Spleen (tissue), 11 donors: ENCODE results near the gene AP5Z1. TPM values are rescaled to one million over a fixed set of nuclear protein-coding genes. Genes with fewer than 3 reads are reported as not detected.

Experiments
- DNase-seq: peaks from one replicate; pipeline ENCODE4 v3.0.0-alpha.2; 2020
- H3K27ac ChIP-seq, 8 donors: fragments of 200-600 bp; sonication (generic) in 7 of 8; 1 replicate in 4 of 8; 2 replicates in 4 of 8; pipeline versions ENCODE4 v1.5.0 to v1.8.0; 2016 to 2021; ENCODE audit warnings: inconsistent platforms in 4 of 8, mild to moderate bottlenecking in 4 of 8, moderate library complexity in 1 of 8
- H3K27me3 ChIP-seq, 7 donors: fragments of 200-600 bp; sonication (generic) in 6 of 7; replicated peaks in 1 of 7; 1 replicate in 4 of 7; 2 replicates in 3 of 7; pipeline versions ENCODE4 v1.5.0 to v1.8.0; 2016 to 2021; ENCODE audit warnings: inconsistent platforms in 3 of 7, mild to moderate bottlenecking in 1 of 7
- H3K36me3 ChIP-seq, 6 donors: fragments of 200-600 bp; sonication (generic) in 5 of 6; 1 replicate in 4 of 6; 2 replicates in 2 of 6; pipeline versions ENCODE4 v1.5.0 to v1.8.0; 2016 to 2021; ENCODE audit warnings: inconsistent platforms in 2 of 6
- H3K4me1 ChIP-seq, 6 donors: fragments of 200-600 bp; sonication (generic) in 5 of 6; 1 replicate in 3 of 6; 2 replicates in 3 of 6; pipeline versions ENCODE4 v1.5.0 to v1.8.0; 2016 to 2021; ENCODE audit warnings: inconsistent platforms in 3 of 6
- H3K4me3 ChIP-seq, 8 donors: fragments of 200-600 bp; sonication (generic) in 7 of 8; 1 replicate in 4 of 8; 2 replicates in 4 of 8; pipeline versions ENCODE4 v1.5.0 to v1.8.0; 2016 to 2021; ENCODE audit warnings: inconsistent platforms in 4 of 8, mild to moderate bottlenecking in 4 of 8, moderate library complexity in 2 of 8
- H3K9me3 ChIP-seq, 8 donors: fragments of 200-600 bp; sonication (generic) in 7 of 8; 1 replicate in 4 of 8; 2 replicates in 4 of 8; pipeline versions ENCODE4 v1.5.0 to v1.8.0; 2016 to 2021; ENCODE audit warnings: inconsistent platforms in 4 of 8
- POLR2A ChIP-seq, 3 donors: fragments of 450-650 bp; IDR thresholded peaks; one replicate each; pipeline ENCODE4 v1.5.1; 2017; ENCODE audit warnings: antibody characterized with exemption in 3 of 3, mild to moderate bottlenecking in 1 of 3
- POLR2AphosphoS5 ChIP-seq, 3 donors: sonication (generic); formaldehyde crosslinking; IDR thresholded peaks; one replicate each; pipeline ENCODE4 v1.5.1; 2017; ENCODE audit warnings: antibody characterized with exemption in 3 of 3
- WGBS, 5 donors: extraction: QIAGEN DNeasy Blood & Tissue Kit in 3 of 5; methylation state at CpG; one replicate each; pipeline versions ENCODE4 v1.1.5 to v1.1.7; 2013 to 2018; 5-methylcytosine and 5-hydroxymethylcytosine counted together
- intact Hi-C: fragments of 100-400 bp; cut with DNase I; formaldehyde crosslinking; loops from one replicate; pipeline ENCODE4 v1.15.0; 2023; ENCODE audit warnings: low total_unique reads
- polyA plus RNA-seq, 3 donors: library from polyadenylated mRNA; stranded (reverse); fragments of 200-250 nt; gene quantifications; one replicate each; pipeline ENCODE4 v1.2.1, GENCODE V29; 2013
- total RNA-seq, 7 donors: library from RNA; depleted of rRNA in 3 of 7; stranded (reverse); fragments of >200 nt in 3 of 7; fragmentation: NEBNext Ultra II Directional in 4 of 7; extraction: Animal tissue kit (Norgen Biotek cat#: 25700) in 4 of 7; gene quantifications; one replicate each; pipeline versions ENCODE4 v1.1.0 to v1.2.1, GENCODE V29; 2016 to 2021
- TF ChIP-seq, protein P1 (sequence below), 11 experiments: fragments of 200-600 bp in 7 of 11; fragments of 450-650 bp in 4 of 11; sonication (generic) in 4 of 11; IDR thresholded peaks in 8 of 11; conservative IDR thresholded peaks in 3 of 11; 1 replicate in 7 of 11; 2 replicates in 4 of 11; pipeline versions ENCODE4 v1.4.0 to v1.8.0; 2016 to 2021; ENCODE audit warnings: antibody characterized with exemption in 11 of 11, inconsistent platforms in 4 of 11, mild to moderate bottlenecking in 1 of 11
- donor health status: healthy with polysubstance abuse.
- donor health status: DM: no; HTN: no; CAD: no; lungs with moderate emphysema.
- donor health status: DM: no; HTN: no; CAD: no.
- donor health status: Bipolar disorder and iron deficiency.
- donor health status: healthy.
- donor health status: DM: no; HTN: no; CAD: no.
- donor health status: DM: yes; HTN: yes; CAD: no.

The AP5Z1 gene
- total and polyA plus RNA-seq, 10 donors = 39.3 to 156 (median 64.7) TPM

DNA sequence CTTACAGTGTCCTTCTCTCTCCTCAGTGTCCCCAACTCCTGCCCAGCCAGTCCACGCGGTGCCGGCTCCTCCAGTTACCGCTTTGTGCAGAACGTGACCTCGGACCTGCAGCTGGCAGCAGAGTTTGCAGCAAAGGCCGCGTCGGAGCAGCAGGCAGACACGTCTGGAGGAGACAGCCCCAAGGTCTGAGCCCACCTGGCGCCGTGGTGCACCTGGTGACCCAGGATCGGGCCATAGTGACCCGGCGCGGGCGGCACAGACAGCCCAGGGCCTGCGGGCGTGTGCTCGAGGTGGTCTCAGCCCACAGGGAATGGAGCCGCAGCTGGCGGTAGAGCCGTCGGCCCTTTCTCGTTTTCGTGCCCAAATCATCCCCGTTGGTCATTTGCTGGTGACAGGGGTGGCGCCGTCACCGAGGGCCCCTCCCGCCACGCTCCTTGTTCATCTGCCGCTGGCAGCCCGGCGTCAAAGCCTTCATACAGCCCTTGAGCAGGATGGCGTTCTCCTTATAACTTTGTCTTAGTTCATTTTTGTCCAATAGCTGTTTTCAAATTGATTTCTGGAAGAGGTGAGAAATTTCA, 20.9 kb upstream of the AP5Z1 start:
- Histone ChIP-seq H3K9me3 (no peaks in the 10 kb centered on the region), H3K36me3 (peaks cover 10 to 88% (median 59%) of the 10 kb centered on the region in 6 donors), H3K4me1 (peaks cover 0 to 30% (median 12%) of the 10 kb centered on the region in 6 donors), H3K27ac (no peak overlapping the region), H3K4me3 (no peak overlapping the region), H3K27me3 (no peaks in the 10 kb centered on the region)
- peak; percentile 81 for DNase-seq
- TF ChIP-seq, protein P1, sequence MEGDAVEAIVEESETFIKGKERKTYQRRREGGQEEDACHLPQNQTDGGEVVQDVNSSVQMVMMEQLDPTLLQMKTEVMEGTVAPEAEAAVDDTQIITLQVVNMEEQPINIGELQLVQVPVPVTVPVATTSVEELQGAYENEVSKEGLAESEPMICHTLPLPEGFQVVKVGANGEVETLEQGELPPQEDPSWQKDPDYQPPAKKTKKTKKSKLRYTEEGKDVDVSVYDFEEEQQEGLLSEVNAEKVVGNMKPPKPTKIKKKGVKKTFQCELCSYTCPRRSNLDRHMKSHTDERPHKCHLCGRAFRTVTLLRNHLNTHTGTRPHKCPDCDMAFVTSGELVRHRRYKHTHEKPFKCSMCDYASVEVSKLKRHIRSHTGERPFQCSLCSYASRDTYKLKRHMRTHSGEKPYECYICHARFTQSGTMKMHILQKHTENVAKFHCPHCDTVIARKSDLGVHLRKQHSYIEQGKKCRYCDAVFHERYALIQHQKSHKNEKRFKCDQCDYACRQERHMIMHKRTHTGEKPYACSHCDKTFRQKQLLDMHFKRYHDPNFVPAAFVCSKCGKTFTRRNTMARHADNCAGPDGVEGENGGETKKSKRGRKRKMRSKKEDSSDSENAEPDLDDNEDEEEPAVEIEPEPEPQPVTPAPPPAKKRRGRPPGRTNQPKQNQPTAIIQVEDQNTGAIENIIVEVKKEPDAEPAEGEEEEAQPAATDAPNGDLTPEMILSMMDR (IDR thresholded peaks at IDR 0.05 in 8 of 11, conservative IDR thresholded peaks at IDR 0.05 in 3 of 11) = no peak
- no peak for TF ChIP-seq POLR2A (IDR thresholded peaks at IDR 0.05)
- WGBS, 5 donors = 94 to 97% (median 94%) methylated on average over 30 to 36 of the region's 36 CpGs
- intact Hi-C loops = loop anchor here (10.0 kb wide), 1 partner anchor 140 kb away; no protein-coding TSS in a partner anchor

GRCh38 chr7:4755045-4755444, 20.4 kb upstream of the AP5Z1 start:
- Histone ChIP-seq H3K27ac (no peak overlapping the region), H3K4me1 (peaks cover 0 to 27% (median 10%) of the 10 kb centered on the region in 6 donors), H3K9me3 (no peaks in the 10 kb centered on the region), H3K4me3 (no peak overlapping the region), H3K36me3 (peaks cover 10 to 88% (median 64%) of the 10 kb centered on the region in 6 donors), H3K27me3 (no peaks in the 10 kb centered on the region)
- TF ChIP-seq, protein P1 (IDR thresholded peaks at IDR 0.05 in 8 of 11, conservative IDR thresholded peaks at IDR 0.05 in 3 of 11) = no peak
- no peak for TF ChIP-seq POLR2A (IDR thresholded peaks at IDR 0.05)
- peak in 1 of 3 donors; percentile 25 for TF ChIP-seq POLR2AphosphoS5 (IDR thresholded peaks at IDR 0.05)
- DNase-seq = no peak
- WGBS, 5 donors = 93 to 98% (median 96%) methylated on average over 16 to 24 of the region's 24 CpGs
- intact Hi-C loops = loop anchor here (10.0 kb wide), 1 partner anchor 140 kb away; no protein-coding TSS in a partner anchor

DNA sequence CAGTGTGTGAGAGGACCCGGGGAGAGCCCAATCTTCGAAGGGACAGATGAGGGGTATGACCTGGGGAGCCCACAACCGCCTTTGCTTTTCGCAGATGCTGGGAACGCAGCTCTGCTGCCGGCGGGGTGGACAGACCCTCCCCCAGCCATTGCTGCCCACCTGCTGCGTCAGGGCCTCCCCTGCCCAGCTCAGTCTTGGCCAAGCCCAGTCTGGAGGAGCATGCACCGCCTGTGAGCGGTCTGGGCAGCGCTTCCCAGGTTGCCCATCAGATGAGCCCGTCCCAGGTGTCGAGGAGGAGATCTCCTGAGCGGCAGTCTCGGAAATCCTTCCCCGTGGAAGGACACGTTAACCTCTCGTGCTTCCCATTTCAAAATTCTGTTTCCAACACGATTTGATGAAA, 17.3 kb upstream of the AP5Z1 start:
- TF ChIP-seq, protein P1 (IDR thresholded peaks at IDR 0.05 in 8 of 11, conservative IDR thresholded peaks at IDR 0.05 in 3 of 11) = no peak
- no peak for TF ChIP-seq POLR2A (IDR thresholded peaks at IDR 0.05)
- peak in 1 of 3 donors; percentile 44 for TF ChIP-seq POLR2AphosphoS5 (IDR thresholded peaks at IDR 0.05)
- Histone ChIP-seq H3K4me1 (peaks cover 0 to 17% (median 10%) of the 10 kb centered on the region in 6 donors), H3K27me3 (no peaks in the 10 kb centered on the region), H3K36me3 (peaks cover 19 to 92% (median 89%) of the 10 kb centered on the region in 6 donors), H3K27ac (no peak overlapping the region), H3K9me3 (no peaks in the 10 kb centered on the region), H3K4me3 (no peak overlapping the region)
- no peak for DNase-seq
- WGBS, 5 donors = 96 to 99% (median 97%) methylated on average over 19 of the region's 19 CpGs
- intact Hi-C loops = loop anchor here (10.0 kb wide), 1 partner anchor 143 kb away; no protein-coding TSS in a partner anchor

DNA sequence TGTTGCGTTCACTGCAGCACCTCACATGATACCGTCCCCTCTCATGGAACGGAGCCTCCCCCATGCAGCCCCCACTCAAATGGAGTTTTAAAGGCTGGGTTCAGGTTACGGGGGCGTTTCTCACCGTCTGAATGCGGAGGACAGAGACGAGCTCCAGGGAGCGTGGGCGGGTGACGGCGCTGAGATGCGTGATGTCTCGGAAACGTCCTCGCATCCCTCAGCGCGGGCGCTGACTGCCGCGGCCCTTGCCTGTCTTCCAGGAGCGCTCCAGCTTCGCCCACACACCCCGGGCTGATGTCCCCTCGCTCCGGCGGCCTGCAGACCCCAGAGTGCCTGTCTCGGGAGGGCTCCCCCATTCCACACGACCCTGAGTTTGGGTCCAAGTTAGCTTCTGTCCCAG, 16.6 kb upstream of the AP5Z1 start:
- DNase-seq = no peak
- no peak for TF ChIP-seq POLR2A (IDR thresholded peaks at IDR 0.05)
- peaks cover 0 to 10% (median 6%) of the 10 kb centered on the region in 6 donors for H3K4me1 ChIP-seq
- WGBS, 5 donors = 94 to 98% (median 95%) methylated on average over 29 of the region's 29 CpGs
- H3K27me3 ChIP-seq = no peaks in the 10 kb centered on the region
- peaks cover 19 to 98% (median 96%) of the 10 kb centered on the region in 6 donors for H3K36me3 ChIP-seq
- H3K4me3 ChIP-seq = no peak overlapping the region
- intact Hi-C loops = loop anchor here (10.0 kb wide), 1 partner anchor 144 kb away; no protein-coding TSS in a partner anchor
- no peaks in the 10 kb centered on the region for H3K9me3 ChIP-seq
- no peak overlapping the region for H3K27ac ChIP-seq
